Panc1 (cell line): Measurements from ENCODE around the gene CEP192. TPM values are rescaled to one million over a fixed set of nuclear protein-coding genes. Genes with fewer than 3 reads are reported as not detected.
"Not testable (repeated sequence)": the region's sequence is repeated elsewhere in the genome, so short reads cannot be mapped to it uniquely, and the experiment has no call there.

Source experiments
- ATAC-seq: fragments of 200-7000 bp; cut with Tn5 transposase; 2 replicates; pipeline ENCODE4 v1.9.1; 2020; ENCODE audit warnings: mild to moderate bottlenecking, moderate library complexity
- BruUV-seq: library from RNA; stranded (reverse); fragments of 400-500 nt; replicated peaks from 2 replicates; lab custom pipeline; 2021; lab: Mats Ljungman, UMichigan
- CTCF ChIA-PET: fragments of 300-600 bp; sonication (Branson Sonifier 250); formaldehyde crosslinking; loops from one replicate; lab custom pipeline; 2022; ENCODE audit warnings: antibody characterized with exemption; lab: Charles Lee
- POLR2A ChIA-PET: fragments of 300-600 bp; sonication (Branson Sonifier 250); formaldehyde crosslinking; loops from one replicate; lab custom pipeline; 2022; ENCODE audit warnings: antibody characterized with exemption; lab: Charles Lee
- DNase-seq: peaks from one replicate; pipeline ENCODE4 v3.0.0-alpha.2; 2010; ENCODE audit warnings: low read depth, low spot score
- H3K27ac ChIP-seq: 2 replicates; pipeline ENCODE4 v1.5.1; 2011; ENCODE audit warnings: mild to moderate bottlenecking, low read length, inconsistent platforms
- H3K27me3 ChIP-seq: fragments of 200-500 bp; sonication (Bioruptor generic); 2 replicates; pipeline ENCODE4 v1.6.0; 2014; ENCODE audit warnings: low read length, inconsistent platforms; ENCODE audit not compliant: control insufficient read depth, insufficient read depth
- H3K36me3 ChIP-seq: fragments of 200-500 bp; sonication (Bioruptor generic); 2 replicates; pipeline ENCODE4 v1.5.1; 2014; ENCODE audit warnings: inconsistent platforms, mild to moderate bottlenecking, low read length, moderate library complexity; ENCODE audit not compliant: control insufficient read depth, insufficient read depth
- H3K4me1 ChIP-seq: 2 replicates; pipeline ENCODE4 v1.5.1; 2011; ENCODE audit warnings: inconsistent platforms, mild to moderate bottlenecking, low read length, moderate library complexity; ENCODE audit not compliant: control insufficient read depth, insufficient read depth
- H3K4me3 ChIP-seq, 2 experiments: 2 replicates each; pipeline ENCODE4 v1.5.1; 2011 to 2012; ENCODE audit warnings: low read depth in 2 of 2, low read length in 2 of 2, mild to moderate bottlenecking in 2 of 2, inconsistent platforms in 1 of 2, moderate library complexity in 1 of 2
- H3K9me3 ChIP-seq: fragments of 200-500 bp; sonication (Bioruptor generic); 2 replicates; pipeline ENCODE4 v1.5.1; 2014; ENCODE audit warnings: low read depth, mild to moderate bottlenecking, inconsistent platforms, low read length, moderate library complexity; ENCODE audit not compliant: control insufficient read depth, insufficient read depth
- POLR2AphosphoS5 ChIP-seq: IDR thresholded peaks from 2 replicates; pipeline ENCODE4 v1.6.1; 2012; ENCODE audit warnings: mild to moderate bottlenecking, low read depth, low read length, moderate library complexity
- REST ChIP-seq, 2 experiments: IDR thresholded peaks; 2 replicates each; pipeline ENCODE4 v1.6.1; 2011 to 2012; ENCODE audit warnings: low read depth in 2 of 2, control low read depth in 1 of 2, low read length in 1 of 2, mild to moderate bottlenecking in 1 of 2, moderate library complexity in 1 of 2; ENCODE audit not compliant: insufficient read depth in 1 of 2
- SIN3A ChIP-seq: IDR thresholded peaks from 2 replicates; pipeline ENCODE4 v1.6.1; 2012; ENCODE audit warnings: low read depth, mild to moderate bottlenecking, low read length, moderate library complexity, borderline replicate concordance; ENCODE audit not compliant: insufficient read depth
- TCF7L2 ChIP-seq: IDR thresholded peaks from 2 replicates; pipeline ENCODE4 v1.6.1; 2011; ENCODE audit warnings: mild to moderate bottlenecking, low read depth, low read length, inconsistent platforms
- in situ Hi-C: cut with HindIII; loops from 2 replicates; pipeline ENCODE4 v1.10.0; 2016; ENCODE audit warnings: low sequenced_read_pairs, low pct_unique_long_range_greater_than_20kb
- intact Hi-C: fragments of 100-400 bp; cut with micrococcal nuclease; formaldehyde crosslinking; loops from one replicate; pipeline ENCODE4 v1.10.0; 2022; ENCODE audit not compliant: unreplicated experiment
- total RNA-seq: library from RNA; stranded (reverse); gene quantifications from one replicate; pipeline ENCODE4 v1.2.1, GENCODE V29; 2021; ENCODE audit not compliant: unreplicated experiment
- TF ChIP-seq, protein P1 (sequence below): fragments of 450-650 bp; IDR thresholded peaks from 2 replicates; pipeline ENCODE4 v1.5.1; 2017; ENCODE audit warnings: mild to moderate bottlenecking

CEP192 gene
- total RNA-seq, 1 experiment from 2014 or later = 27.2 TPM

GRCh38 chr18:13096719-13097118 is 105.6 kb downstream of the CEP192 start:
- no peaks in the 10 kb centered on the region for H3K9me3 ChIP-seq
- POLR2A ChIA-PET = no interaction called here
- DNase-seq (no peak), ATAC-seq (no peak)
- no peak overlapping the region for H3K27ac ChIP-seq
- intact Hi-C loops (no loop called here), in situ Hi-C loops (no loop called here)
- BruUV-seq = no TSS peak
- TF ChIP-seq POLR2AphosphoS5 (no peak), TCF7L2 (no peak), SIN3A (no peak), REST (IDR thresholded peaks at IDR 0.05; ENCODE audit: insufficient read depth in 1 of 2, low read depth in 2 of 2, low read length in 1 of 2) (no peak)
- TF ChIP-seq, protein P1, sequence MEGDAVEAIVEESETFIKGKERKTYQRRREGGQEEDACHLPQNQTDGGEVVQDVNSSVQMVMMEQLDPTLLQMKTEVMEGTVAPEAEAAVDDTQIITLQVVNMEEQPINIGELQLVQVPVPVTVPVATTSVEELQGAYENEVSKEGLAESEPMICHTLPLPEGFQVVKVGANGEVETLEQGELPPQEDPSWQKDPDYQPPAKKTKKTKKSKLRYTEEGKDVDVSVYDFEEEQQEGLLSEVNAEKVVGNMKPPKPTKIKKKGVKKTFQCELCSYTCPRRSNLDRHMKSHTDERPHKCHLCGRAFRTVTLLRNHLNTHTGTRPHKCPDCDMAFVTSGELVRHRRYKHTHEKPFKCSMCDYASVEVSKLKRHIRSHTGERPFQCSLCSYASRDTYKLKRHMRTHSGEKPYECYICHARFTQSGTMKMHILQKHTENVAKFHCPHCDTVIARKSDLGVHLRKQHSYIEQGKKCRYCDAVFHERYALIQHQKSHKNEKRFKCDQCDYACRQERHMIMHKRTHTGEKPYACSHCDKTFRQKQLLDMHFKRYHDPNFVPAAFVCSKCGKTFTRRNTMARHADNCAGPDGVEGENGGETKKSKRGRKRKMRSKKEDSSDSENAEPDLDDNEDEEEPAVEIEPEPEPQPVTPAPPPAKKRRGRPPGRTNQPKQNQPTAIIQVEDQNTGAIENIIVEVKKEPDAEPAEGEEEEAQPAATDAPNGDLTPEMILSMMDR = no peak
- no peak overlapping the region for H3K4me3 ChIP-seq
- H3K36me3 ChIP-seq = peaks cover 12% of the 10 kb centered on the region
- H3K4me1 ChIP-seq = no peaks in the 10 kb centered on the region
- H3K27me3 ChIP-seq = no peaks in the 10 kb centered on the region
- CTCF ChIA-PET = no interaction called here

DNA sequence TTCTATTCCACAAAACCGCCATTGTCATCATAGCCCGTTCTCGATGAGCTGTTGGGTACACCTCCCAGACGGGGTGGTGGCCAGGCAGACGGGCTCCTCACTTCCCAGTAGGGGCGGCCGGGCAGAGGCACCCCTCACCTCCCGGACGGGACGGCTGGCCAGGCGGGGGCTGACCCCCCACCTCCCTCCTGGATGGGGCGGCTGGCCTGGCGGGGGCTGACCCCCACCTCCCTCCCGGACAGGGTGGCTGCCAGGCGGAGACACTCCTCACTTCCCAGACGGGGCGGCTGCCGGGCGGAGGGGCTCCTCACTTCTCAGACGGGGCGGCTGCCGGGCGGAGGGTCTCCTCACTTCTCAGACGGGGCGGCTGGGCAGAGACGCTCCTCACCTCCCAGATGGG is 106.9 kb downstream of the CEP192 start:
- H3K4me3 ChIP-seq, CTCF ChIA-PET, in situ Hi-C loops: not testable (repeated sequence)

DNA sequence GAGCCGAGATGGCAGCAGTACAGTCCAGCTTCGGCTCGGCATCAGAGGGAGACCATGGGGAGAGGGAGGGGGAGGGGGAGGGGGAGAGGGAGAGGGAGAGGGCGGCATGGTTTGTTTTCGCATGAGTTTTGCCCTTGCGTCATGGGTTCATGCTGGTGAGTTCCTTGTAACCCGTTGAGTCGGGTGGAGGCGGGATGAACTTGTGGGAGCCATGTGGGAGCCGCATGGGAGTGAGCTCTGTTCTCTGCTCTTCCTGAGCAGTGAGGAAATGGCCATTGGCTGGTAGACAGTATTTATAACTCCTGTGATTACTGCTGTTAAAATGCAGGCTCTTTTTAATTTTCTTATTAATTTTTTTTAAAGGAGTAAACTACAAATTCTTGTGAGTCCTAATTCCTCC is 108.0 kb downstream of the CEP192 start:
- Histone ChIP-seq H3K4me3 (no peak overlapping the region), H3K9me3 (no peaks in the 10 kb centered on the region), H3K4me1 (no peaks in the 10 kb centered on the region), H3K27me3 (no peaks in the 10 kb centered on the region), H3K27ac (no peak overlapping the region), H3K36me3 (peaks cover 6% of the 10 kb centered on the region)
- CTCF ChIA-PET = no interaction called here
- in situ Hi-C loops = no loop called here
- POLR2A ChIA-PET = no interaction called here
- TF ChIP-seq REST (IDR thresholded peaks at IDR 0.05; ENCODE audit: insufficient read depth in 1 of 2, low read depth in 2 of 2, low read length in 1 of 2) (no peak), SIN3A (no peak), POLR2AphosphoS5 (no peak), TCF7L2 (no peak)
- TF ChIP-seq, protein P1 = no peak
- intact Hi-C loops = no loop called here
- no TSS peak for BruUV-seq
- ATAC-seq = no peak
- DNase-seq = no peak

More for the DNA sequence above, 106.9 kb downstream of the CEP192 start:
- H3K36me3 ChIP-seq, ATAC-seq, H3K4me1 ChIP-seq, H3K27me3 ChIP-seq, H3K9me3 ChIP-seq, H3K27ac ChIP-seq, intact Hi-C loops, BruUV-seq, DNase-seq, POLR2A ChIA-PET: not testable (repeated sequence)
